ENCODE results near the gene DLD. TPM values are rescaled to one million over a fixed set of nuclear protein-coding genes. Genes with fewer than 3 reads are reported as not detected.

DLD gene
- total RNA-seq, 1 donor from 2014 or later = 342 TPM

DNA sequence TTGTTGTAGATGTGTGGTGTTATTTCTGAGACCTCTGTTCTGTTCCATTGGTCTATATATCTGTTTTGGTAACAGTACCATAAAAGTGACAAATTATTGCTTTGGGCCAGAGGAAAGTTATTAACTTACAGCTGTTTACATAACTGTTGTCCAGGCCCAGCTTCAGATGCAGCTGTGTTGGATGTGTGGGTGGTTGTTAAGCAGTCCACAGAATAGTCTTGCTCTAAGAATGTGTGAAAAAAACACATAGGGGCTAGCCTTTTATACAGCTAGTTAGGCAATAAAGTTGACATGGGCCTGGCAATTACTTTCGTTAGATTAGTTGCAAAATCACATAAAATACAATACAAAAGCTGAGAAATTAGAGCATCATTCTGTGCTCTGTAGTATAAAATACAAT, 31.9 kb downstream of the DLD start:
- no peaks in the 10 kb centered on the region for H3K27me3 ChIP-seq (ENCODE audit: low read depth)
- H3K27ac ChIP-seq (replicated peaks) = no peak overlapping the region
- TF ChIP-seq, protein P1, sequence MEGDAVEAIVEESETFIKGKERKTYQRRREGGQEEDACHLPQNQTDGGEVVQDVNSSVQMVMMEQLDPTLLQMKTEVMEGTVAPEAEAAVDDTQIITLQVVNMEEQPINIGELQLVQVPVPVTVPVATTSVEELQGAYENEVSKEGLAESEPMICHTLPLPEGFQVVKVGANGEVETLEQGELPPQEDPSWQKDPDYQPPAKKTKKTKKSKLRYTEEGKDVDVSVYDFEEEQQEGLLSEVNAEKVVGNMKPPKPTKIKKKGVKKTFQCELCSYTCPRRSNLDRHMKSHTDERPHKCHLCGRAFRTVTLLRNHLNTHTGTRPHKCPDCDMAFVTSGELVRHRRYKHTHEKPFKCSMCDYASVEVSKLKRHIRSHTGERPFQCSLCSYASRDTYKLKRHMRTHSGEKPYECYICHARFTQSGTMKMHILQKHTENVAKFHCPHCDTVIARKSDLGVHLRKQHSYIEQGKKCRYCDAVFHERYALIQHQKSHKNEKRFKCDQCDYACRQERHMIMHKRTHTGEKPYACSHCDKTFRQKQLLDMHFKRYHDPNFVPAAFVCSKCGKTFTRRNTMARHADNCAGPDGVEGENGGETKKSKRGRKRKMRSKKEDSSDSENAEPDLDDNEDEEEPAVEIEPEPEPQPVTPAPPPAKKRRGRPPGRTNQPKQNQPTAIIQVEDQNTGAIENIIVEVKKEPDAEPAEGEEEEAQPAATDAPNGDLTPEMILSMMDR (IDR thresholded peaks at IDR 0.05; ENCODE audit: borderline replicate concordance) = no peak
- H3K36me3 ChIP-seq = peaks cover 93% of the 10 kb centered on the region
- no peaks in the 10 kb centered on the region for H3K9me3 ChIP-seq (replicated peaks)
- no peak overlapping the region for H3K4me3 ChIP-seq
- H3K4me1 ChIP-seq = peaks cover 23% of the 10 kb centered on the region
- no peak for DNase-seq
- intact Hi-C loops (cut with micrococcal nuclease) = no loop called here

DNA sequence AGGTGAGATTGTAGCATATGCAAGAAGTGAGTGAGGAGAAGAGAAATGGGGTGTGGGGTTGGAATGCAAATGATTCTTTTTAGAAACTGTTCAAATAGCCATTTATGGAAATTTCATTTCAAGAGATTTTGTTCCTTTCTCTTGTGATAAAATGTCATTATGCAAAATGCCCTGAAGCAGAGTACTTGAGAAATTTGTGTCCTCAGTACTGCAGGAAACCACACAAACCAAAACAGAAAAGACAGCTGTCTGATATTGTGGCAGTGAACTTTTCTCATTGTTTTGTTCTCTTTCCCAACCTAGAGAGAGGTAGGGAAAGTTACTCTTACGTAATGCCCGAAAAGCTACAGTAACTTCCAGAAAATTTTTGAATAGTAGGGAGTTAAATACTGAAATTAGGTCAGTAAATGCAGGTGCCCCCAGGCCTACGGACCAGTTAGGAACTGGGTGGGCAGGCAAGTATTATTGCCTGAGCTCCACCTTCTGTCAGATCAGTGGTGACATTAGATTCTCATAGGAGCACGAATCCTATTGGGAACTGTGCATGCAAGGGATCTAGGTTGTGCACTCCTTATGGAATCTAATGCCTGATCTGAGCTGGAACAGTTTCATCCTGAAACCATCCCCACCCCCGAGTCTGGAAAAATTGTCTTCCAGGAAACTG, 34.0 kb downstream of the DLD start:
- TF ChIP-seq, protein P1 (IDR thresholded peaks at IDR 0.05; ENCODE audit: borderline replicate concordance) = no peak
- Histone ChIP-seq H3K27ac (replicated peaks) (peak overlapping the region; percentile 32), H3K36me3 (peaks cover 93% of the 10 kb centered on the region), H3K9me3 (replicated peaks) (no peaks in the 10 kb centered on the region), H3K4me3 (no peak overlapping the region), H3K27me3 (ENCODE audit: low read depth) (no peaks in the 10 kb centered on the region), H3K4me1 (peaks cover 20% of the 10 kb centered on the region)
- no peak for DNase-seq
- intact Hi-C loops (cut with micrococcal nuclease) = no loop called here

GRCh38 chr7:107926481-107926880, 35.5 kb downstream of the DLD start:
- Histone ChIP-seq H3K36me3 (peaks cover 96% of the 10 kb centered on the region), H3K27ac (replicated peaks) (peak overlapping the region; percentile 32), H3K27me3 (ENCODE audit: low read depth) (no peaks in the 10 kb centered on the region), H3K4me1 (peaks cover 13% of the 10 kb centered on the region), H3K4me3 (no peak overlapping the region), H3K9me3 (replicated peaks) (no peaks in the 10 kb centered on the region)
- TF ChIP-seq, protein P1 (IDR thresholded peaks at IDR 0.05; ENCODE audit: borderline replicate concordance) = no peak
- DNase-seq = no peak
- intact Hi-C loops (cut with micrococcal nuclease) = no loop called here

DNA sequence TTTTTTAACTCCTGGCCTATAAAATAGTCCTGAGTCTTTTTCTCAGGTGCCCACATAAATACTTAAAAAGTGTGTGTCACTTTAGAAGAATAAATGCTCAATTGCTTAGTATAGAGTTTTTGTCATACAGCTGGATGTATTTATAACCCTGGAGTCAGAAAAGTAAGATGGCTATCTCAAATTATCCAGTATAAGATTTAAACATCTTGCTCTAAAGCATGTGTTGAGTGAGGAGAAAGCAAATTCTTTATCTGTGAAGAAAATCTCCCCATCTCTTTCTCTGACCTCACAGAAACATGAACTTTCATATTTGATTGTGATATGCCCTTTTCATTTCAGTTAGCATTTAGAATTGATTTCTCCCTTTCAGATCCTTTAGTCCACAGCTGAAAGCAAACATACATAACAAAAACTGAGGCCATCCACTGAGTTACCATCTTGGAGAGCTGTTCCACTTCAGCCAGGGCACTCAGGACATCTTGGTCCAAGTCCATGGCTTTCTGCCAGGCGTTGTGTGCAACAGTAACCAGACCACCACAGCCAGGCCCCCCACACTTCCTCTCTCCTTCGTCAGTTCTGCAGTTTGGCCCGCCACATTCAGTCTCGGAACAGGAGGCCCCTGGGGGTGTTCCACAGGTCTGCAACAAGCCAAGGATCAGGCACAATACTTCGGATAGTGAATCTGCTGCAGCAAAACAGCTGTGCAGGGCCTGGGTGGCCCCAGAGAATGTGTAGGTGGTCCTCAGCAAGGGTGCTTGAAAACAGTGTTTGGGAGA, 40.9 kb downstream of the DLD start:
- Histone ChIP-seq H3K4me1 (peaks cover 38% of the 10 kb centered on the region), H3K9me3 (replicated peaks) (no peaks in the 10 kb centered on the region), H3K4me3 (no peak overlapping the region), H3K36me3 (peaks cover 85% of the 10 kb centered on the region), H3K27me3 (ENCODE audit: low read depth) (no peaks in the 10 kb centered on the region), H3K27ac (replicated peaks) (peak overlapping the region; percentile 34)
- TF ChIP-seq, protein P1 (IDR thresholded peaks at IDR 0.05; ENCODE audit: borderline replicate concordance) = no peak
- peak; percentile 42 for DNase-seq
- intact Hi-C loops (cut with micrococcal nuclease) = no loop called here

DNA sequence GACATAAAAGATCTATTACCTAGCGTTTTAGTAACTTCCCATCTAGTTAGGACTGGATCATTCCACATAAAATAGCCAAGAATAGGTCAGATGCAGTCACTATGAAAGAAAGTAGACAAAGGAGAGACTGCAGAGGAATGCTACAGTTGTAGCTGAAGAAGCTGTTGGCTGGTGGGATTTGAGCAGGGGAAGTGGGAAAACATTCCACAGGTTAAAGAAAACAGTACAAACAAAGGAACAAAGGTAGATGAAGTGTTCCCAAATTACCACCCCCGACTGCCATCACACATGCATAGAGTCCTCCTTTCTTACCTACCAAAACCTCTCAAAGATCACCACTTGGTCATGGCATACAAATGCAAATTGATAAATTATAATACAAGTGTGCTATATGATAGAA, 41.8 kb downstream of the DLD start:
- no peak for DNase-seq
- intact Hi-C loops (cut with micrococcal nuclease) = no loop called here
- Histone ChIP-seq H3K4me1 (peaks cover 46% of the 10 kb centered on the region), H3K4me3 (no peak overlapping the region), H3K27me3 (ENCODE audit: low read depth) (no peaks in the 10 kb centered on the region), H3K9me3 (replicated peaks) (no peaks in the 10 kb centered on the region), H3K27ac (replicated peaks) (peak overlapping the region; percentile 34), H3K36me3 (peaks cover 80% of the 10 kb centered on the region)
- TF ChIP-seq, protein P1 (IDR thresholded peaks at IDR 0.05; ENCODE audit: borderline replicate concordance) = no peak
